Fibroblast of skin of right quadriceps (primary cell): ENCODE measurements around the gene SLC66A2.

ENCODE experiments used
- DNase-seq: peaks from one replicate; pipeline ENCODE4 v3.0.0-alpha.2; 2013

The SLC66A2 gene

DNA sequence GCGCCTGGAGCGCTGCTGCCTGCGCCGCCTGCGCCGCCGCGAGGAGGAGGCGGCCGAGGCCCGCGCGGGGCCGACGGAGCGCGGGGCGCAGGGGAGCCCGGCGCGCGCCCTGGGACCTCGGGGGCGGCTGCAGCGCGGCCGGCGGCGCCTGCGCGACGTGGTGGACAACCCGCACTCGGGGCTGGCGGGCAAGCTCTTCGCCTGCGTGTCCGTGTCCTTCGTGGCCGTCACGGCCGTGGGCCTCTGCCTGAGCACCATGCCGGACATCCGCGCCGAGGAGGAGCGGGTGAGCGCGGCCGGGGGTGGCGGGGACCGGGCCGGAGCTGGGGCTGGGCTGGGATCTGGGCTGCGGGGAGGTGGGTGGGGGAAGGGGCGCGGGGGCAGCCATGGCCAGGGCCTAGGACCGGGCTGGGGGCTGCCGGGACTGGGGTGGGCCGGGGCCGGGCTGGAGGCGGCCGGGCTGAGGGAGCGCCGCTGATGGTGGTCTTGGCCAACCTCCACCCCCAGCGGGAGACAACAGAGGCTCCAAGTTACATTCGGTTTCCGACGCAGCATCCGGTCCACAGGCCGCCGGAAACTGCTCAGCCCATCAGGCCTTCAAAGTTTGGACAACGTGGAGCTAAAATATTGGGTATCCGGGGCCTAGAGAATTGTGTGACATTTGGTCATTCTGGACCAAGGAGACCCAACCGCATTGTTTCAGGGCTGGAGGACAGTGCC, 87.3 kb downstream of the SLC66A2 start:
- no peak for DNase-seq

DNA sequence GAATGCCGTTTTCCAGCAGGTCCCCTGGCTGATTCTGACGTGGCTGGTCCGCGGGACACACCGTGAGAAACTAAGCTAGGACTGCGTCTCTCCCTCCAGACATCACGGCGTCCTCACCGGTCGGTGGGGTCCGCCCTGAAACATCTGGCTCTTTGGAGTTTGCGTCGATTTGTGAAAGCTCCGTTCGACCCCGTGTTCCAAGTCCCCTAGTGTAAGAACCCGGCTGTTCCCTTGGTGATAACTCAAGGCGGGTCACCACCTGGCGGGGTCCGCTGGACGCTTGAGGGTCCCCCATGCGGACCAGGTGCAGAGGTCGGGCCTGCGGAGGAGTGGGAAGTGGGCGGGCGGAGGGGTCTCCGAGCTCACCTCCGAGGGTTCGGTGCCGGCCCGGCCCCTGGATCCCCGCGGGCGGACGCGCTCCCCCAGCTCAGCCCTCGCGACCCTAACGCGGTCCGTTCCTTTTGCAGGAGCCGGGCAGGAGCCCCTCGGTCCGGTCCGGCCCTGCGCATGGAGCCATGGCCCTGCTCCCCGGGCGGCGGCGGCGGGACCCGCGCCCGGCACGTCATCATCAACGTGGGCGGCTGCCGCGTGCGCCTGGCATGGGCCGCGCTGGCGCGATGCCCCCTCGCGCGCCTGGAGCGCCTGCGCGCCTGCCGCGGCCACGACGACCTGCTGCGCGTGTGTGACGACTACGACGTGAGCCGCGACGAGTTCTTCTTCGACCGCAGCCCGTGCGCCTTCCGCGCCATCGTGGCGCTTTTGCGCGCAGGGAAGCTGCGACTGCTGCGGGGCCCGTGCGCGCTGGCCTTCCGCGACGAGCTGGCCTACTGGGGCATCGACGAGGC, 88.1 kb downstream of the SLC66A2 start:
- DNase-seq: no peak

DNA sequence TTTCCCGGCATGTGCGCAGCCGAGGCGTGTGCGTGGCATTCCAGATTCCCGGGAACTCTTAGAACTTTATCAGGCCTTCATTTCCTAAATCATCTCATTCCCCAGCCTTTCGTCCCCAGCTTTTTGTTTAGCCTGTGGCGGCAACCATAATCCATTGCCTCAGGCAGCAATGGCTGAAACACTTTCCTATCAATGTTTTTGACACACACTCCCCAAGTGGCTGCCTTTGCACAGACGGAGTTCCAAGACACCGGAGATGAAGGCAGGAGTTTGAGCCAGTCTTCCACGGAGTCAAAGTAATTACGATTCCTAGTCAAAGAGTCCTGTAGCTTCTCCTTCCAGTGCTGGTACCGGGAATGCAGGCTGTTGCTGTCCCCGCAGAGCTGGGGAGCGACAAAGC, 88.9 kb downstream of the SLC66A2 start:
- DNase-seq: no peak

DNA sequence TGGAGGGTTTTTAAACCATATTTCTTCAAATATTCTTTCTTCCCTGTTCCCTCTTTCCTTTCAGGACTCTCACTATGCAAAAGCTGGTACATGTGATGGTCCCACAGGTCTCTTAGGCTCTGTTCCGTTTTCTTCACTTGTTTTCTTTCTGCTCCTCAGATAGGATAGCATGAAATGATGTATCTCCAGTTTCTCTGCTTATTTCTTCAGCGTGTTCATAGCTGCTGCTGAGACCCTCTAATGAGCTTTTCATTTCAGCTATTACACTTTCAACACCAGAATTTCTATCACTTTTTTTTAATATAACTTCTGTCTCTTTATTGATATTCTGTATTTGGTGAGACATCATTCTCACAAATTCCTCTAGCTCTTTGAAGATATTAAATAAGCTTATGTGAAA, 89.8 kb downstream of the SLC66A2 start:
- DNase-seq: no peak

DNA sequence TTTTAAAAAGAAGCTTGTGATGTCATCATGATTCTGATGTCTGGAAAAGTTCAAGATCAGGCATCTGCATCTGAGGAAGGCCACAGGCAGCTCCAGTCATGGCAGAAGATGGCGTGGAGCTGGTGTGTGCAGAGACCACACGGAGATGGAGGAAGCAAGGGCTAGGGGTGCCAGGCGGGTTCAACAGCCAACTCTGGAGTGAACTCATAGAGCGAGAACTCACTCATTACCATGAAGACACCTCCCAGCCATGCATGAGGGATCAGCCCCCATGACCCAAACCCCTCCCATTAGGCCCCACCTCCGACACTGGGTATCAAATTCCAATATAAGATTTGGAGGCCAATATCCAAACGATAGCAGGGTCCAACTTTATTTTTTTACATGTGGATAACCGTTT, 92.1 kb downstream of the SLC66A2 start:
- no peak for DNase-seq

DNA sequence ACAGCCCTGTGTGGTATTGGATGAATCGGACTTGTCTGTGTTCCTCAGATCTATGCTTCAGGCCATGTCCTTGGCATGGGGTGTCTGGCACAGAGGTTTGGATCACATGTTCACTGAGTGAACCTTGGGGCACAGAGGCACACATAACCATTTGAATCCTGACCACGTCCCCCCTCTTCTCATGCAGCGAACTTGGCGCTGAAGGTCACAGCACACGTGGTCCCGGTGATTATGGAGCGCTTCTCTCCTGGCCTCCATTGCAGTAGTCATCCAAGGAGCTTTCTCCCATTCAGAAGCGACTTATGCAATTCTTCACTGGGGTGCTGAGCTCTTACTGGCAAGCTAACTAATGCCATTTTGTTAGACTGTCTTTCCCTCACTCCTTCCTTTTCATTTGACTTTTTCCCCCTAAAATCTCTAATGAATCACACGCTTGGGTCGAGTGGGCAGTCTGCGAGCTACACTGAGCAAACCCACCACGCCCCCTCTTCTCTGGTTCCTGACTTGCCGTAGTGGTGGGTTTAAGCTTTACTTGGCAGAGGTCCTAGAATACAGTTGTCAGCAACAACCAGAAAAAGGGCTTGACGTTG, 94.3 kb downstream of the SLC66A2 start:
- DNase-seq: peak; percentile 35

DNA sequence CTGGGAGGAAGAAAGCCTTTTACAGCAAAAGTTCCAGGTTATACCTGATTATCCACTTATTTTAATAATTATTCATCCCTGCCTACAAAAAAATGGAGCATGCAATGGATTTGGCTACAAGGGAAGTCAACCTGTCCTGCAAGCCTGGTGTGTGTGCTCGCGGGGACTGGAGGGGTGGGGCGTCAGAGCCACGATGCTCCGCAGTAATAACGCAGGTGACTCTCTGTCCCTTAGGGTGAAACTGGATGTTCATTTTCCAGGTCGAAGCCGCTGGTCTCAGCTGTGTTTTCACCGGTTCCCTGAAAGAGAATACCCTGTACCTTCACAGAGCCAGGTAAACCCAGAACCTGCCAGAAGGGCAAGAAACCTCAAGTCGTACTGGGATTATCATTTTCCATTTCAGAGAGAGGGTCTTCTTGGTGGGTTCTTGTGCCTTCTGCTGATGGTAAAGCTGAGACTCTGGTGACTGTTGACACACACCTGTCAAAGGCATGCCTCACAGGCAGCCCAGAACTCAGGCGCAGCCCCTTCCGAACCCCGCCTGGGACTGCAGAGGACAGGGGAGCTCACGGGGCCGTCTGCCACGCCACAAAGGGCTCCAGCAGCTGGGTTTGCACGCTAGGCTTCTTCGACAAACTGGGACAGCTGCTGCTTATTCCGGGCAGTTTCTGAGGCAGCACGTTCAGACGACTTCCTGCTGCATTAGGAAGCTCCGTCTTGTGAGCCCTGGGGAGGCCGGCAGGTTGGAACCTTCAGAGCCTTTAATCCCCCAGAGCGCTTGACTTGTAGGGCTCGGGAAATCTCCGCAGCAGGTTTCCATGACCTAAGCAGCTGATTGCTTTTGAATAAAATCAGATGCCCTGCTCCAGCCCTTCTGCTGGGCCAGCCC, 95.1 kb downstream of the SLC66A2 start:
- DNase-seq: peak; percentile 7

DNA sequence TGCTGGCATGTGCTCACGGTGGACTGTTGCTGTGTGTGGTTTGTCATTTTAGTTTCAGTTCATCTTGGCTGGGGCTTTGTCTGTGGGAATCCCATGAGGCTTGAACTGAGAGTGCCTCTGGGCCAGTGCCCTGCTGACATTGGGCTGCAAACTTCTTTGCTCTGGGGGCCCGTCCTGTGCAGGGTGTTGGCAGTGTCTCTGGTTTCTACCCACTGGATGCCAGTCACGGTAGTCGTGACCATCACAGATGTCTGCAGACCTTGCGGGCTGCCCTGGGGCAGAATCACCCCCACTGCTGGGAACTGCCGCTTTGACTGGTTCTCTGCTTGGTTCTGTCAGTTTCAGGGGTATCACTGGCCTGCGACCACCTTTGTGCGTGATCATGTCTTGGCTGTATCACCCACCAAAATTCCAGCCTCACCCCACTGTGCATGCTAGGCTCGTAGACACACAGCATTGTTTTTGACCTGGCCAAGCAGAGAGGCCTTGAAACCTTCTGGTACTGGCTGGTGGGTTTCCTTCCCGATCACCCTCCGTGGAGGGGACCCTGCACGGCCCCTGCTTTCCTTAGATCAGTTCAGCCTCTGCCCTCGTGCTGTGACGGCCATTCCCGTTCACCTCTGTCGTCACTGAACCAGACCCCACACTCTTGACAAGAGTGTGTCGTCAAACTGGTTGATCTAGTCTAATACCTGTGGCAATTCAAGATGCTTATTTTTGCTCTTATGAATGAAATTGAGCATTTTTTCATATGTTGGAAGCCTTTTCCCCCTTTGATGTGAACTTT, 96.1 kb downstream of the SLC66A2 start:
- DNase-seq: no peak

DNA sequence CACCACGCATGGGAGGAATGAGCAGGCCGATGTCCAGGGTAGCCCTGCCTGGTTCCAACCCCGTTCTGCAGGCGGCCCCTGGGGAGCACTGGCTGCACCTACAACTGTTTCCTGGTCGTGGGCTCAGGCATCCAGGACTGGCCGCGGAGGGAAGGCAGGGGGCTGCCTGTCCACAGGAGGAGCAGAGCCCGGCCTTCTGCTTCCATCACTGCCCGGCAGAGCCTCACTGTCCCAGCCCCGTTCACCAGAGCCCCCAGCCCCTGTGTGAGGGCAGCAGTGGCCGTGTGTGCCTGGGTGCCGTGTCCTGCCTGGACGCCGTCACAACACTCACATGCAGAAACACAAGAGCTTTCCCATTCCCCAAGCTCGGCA, 97.5 kb downstream of the SLC66A2 start:
- DNase-seq: no peak

DNA sequence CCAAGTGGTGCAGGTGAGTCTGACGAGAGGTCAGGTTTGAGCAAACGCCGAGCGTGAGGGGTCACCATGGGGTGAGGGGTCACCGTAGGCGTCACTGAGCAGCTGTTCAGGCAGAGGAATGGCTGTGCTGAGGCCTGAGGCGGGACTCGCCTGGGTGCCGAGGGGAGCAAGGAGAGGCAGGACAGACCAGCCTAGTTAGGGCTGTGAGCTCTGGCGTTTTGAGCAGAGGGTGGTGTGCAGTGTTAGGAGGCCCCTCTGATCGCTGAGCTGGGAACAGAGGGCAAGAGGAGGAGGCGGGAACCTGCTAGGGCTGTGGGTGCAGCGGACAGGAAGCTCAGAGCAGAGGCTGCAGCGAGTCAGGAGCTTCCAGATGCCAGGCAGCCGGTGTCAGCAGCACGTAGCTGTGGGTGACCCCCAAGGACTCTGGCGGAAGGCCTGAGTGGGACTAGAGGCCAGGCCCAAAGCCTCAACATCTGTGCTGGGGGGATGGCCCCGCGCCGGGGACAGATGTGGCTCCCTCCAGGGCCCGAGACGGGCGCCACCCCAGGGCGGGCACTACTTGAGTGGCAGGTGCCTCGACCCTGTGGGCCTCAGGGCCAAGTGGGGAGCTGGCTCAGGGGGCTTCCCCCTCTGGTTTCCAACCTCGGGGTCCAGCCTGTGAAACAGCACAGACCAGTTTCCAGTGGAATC, 98.0 kb downstream of the SLC66A2 start:
- no peak for DNase-seq

DNA sequence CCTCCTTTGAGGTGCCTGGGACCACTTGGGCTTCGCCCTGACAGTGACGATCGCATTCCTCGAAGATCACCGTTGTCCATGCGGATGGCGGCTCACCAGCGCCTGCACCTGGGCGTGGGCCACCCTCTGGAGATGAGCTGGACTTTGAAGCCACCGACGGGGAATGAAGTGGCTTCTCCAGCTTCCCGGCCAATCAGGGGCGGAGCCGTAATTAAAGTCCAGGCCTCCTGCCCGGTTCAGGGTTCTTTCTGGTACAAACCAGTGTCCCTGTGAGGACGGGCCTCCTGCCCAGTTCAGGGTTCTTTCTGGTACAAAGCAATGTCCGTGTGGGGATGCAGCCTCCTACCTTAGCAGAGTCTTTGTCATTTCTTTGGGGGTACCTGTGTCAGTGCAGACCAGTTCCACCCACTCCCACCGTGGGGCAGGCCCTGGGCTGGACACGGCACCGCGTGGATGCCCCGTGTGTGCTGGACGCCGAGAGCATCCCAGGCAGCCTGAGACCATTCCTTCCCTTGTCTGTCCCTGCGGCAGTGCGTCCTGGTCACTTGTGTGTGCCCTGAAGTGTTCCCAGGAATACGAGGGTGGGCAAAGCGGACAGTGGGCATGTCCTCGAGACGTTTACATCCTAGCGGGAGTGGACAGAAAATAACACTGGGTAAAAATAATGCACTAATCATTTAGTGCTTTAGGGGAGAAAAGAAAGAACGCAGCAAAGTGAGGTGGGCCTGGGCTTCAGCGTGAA, 98.7 kb downstream of the SLC66A2 start:
- DNase-seq: no peak
